ENCODE measurements around the gene SSNA1. TPM values are rescaled to one million over a fixed set of nuclear protein-coding genes. Genes with fewer than 3 reads are reported as not detected.

SSNA1 gene
- total and polyA plus RNA-seq, 7 donors, result 39.6 to 122 (median 93.2) TPM

DNA sequence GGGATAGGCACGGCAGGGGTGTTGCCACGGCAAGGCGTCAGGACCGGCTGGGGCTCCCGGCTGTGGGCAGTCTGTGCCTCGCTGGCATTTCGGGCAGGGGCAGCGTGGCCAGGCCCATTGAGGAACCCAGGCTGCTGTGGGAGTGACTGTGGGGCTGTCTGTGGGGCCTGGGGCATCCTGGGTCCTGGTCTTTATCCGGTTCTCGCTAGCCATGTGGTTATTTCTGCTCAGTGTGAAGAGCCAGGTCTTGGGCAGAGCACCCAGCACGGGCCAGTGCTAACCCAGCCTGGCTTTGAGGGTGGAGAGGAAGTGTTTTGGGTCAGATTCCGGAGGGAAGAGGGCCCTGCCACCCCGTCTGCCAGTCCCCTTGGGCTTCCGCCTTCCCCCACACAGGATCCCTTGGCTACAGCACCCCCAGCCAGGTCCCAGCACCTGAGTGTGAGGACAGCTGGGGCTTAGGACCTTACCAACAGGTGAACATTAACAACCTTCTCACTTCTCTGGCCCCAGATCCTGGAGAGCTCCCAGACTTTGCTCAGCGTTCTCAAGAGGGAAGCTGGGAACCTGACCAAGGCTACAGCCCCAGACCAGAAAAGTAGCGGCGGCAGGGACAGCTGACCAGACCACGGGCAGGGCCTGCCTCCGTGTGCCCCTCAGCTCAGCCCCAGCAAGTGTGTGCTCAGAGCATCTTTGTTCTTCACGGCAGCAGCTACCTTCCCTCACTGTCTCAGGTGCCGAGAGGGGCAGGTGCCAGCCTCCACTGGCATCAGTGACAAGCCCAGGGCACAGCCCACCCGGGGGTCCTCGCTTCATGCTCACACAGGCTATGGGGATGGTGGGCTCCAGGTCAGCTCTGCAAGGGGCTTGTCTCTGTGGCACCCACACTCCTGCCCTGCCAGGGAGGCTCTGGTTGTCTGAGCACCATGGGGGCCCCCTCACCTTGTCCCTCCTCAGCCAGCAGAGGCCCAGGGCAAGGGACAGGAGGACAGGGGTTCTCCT is 1.1 kb downstream of the SSNA1 start:
- WGBS, 2 donors, result 16 to 37% methylated on average over 23 of the region's 23 CpGs
- intact Hi-C loops (cut with DNase I), result loop anchor here (2.0 to 5.0 kb wide), 4 partner anchors 15 to 62 kb away; partner anchors contain the start of genes NDOR1, RNF208 and TMEM203
- Histone ChIP-seq H3K27me3 (no peaks in the 10 kb centered on the region), H3K36me3 (peaks cover 2 to 41% (median 24%) of the 10 kb centered on the region in 4 donors), H3K4me1 (peaks cover 0 to 47% (median 45%) of the 10 kb centered on the region in 4 donors), H3K4me3 (peak overlapping the region; percentile 62 to 96 (median 72)), H3K9me3 (no peaks in the 10 kb centered on the region), H3K27ac (peak overlapping the region; percentile 95 to 99 (median 97))
- TF ChIP-seq POLR2AphosphoS5 (IDR thresholded peaks at IDR 0.05) (no peak), EP300 (IDR thresholded peaks at IDR 0.05) (no peak), POLR2A (IDR thresholded peaks at IDR 0.05) (no peak)
- TF ChIP-seq, protein P1, sequence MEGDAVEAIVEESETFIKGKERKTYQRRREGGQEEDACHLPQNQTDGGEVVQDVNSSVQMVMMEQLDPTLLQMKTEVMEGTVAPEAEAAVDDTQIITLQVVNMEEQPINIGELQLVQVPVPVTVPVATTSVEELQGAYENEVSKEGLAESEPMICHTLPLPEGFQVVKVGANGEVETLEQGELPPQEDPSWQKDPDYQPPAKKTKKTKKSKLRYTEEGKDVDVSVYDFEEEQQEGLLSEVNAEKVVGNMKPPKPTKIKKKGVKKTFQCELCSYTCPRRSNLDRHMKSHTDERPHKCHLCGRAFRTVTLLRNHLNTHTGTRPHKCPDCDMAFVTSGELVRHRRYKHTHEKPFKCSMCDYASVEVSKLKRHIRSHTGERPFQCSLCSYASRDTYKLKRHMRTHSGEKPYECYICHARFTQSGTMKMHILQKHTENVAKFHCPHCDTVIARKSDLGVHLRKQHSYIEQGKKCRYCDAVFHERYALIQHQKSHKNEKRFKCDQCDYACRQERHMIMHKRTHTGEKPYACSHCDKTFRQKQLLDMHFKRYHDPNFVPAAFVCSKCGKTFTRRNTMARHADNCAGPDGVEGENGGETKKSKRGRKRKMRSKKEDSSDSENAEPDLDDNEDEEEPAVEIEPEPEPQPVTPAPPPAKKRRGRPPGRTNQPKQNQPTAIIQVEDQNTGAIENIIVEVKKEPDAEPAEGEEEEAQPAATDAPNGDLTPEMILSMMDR (IDR thresholded peaks at IDR 0.05), result no peak
- no peak for DNase-seq

DNA sequence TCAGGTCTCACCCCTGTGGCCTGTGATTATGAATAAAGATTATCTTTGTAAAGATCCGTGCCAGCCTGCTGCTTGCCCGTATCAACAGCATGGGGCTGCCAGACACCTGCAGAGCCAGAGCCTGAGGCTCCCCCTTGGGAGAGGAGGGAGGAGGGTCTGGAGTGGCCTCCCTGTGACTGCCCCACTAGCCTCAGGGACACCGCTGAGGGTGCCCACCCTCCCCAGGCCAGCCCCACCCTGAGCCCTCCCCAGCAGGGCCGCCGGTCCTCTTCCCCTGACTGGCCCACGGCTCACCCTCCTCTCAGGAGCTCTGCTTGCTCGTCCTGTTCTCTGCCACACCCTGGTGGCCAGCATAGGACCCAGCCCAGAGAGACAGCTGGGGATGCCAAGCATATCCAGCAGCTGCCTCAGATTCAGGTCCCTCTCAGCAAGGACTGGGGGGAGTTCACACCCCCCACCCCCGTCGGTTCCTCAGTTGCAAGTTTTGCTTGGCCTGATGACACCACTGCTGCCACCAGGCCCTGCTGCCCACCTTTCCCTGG is 1.9 kb downstream of the SSNA1 start:
- H3K4me1 ChIP-seq, result peaks cover 0 to 47% (median 45%) of the 10 kb centered on the region in 4 donors
- 28 to 70% methylated on average over 9 of the region's 9 CpGs for WGBS, 2 donors
- no peak for DNase-seq
- peak overlapping the region in 3 of 4 donors; percentile 95 to 99 (median 98) for H3K27ac ChIP-seq
- no peaks in the 10 kb centered on the region for H3K9me3 ChIP-seq
- H3K27me3 ChIP-seq, result no peaks in the 10 kb centered on the region
- H3K36me3 ChIP-seq, result peaks cover 0 to 33% (median 17%) of the 10 kb centered on the region in 4 donors
- no peak overlapping the region for H3K4me3 ChIP-seq
- TF ChIP-seq POLR2A (IDR thresholded peaks at IDR 0.05) (no peak), EP300 (IDR thresholded peaks at IDR 0.05) (no peak), POLR2AphosphoS5 (IDR thresholded peaks at IDR 0.05) (no peak)
- TF ChIP-seq, protein P1 (IDR thresholded peaks at IDR 0.05), result no peak
- intact Hi-C loops (cut with DNase I), result no loop called here

- no peaks in the 10 kb centered on the region for H3K27me3 ChIP-seq
- no peak overlapping the region for H3K4me3 ChIP-seq
- 73 to 83% methylated on average over 3 of the region's 3 CpGs for WGBS, 2 donors
- no peak for DNase-seq
- H3K9me3 ChIP-seq, result no peaks in the 10 kb centered on the region
- H3K27ac ChIP-seq, result no peak overlapping the region
- H3K36me3 ChIP-seq, result peaks cover 0 to 25% (median 12%) of the 10 kb centered on the region in 4 donors
- H3K4me1 ChIP-seq, result peaks cover 0 to 44% (median 37%) of the 10 kb centered on the region in 4 donors
- TF ChIP-seq, protein P1 (IDR thresholded peaks at IDR 0.05), result no peak
- TF ChIP-seq POLR2A (IDR thresholded peaks at IDR 0.05), result no peak
- TF ChIP-seq POLR2AphosphoS5 (IDR thresholded peaks at IDR 0.05), result no peak
- no peak for TF ChIP-seq EP300 (IDR thresholded peaks at IDR 0.05)
- intact Hi-C loops (cut with DNase I), result no loop called here
Measured at GRCh38 chr9:137191245-137191644, 2.8 kb downstream of the SSNA1 start.

DNA sequence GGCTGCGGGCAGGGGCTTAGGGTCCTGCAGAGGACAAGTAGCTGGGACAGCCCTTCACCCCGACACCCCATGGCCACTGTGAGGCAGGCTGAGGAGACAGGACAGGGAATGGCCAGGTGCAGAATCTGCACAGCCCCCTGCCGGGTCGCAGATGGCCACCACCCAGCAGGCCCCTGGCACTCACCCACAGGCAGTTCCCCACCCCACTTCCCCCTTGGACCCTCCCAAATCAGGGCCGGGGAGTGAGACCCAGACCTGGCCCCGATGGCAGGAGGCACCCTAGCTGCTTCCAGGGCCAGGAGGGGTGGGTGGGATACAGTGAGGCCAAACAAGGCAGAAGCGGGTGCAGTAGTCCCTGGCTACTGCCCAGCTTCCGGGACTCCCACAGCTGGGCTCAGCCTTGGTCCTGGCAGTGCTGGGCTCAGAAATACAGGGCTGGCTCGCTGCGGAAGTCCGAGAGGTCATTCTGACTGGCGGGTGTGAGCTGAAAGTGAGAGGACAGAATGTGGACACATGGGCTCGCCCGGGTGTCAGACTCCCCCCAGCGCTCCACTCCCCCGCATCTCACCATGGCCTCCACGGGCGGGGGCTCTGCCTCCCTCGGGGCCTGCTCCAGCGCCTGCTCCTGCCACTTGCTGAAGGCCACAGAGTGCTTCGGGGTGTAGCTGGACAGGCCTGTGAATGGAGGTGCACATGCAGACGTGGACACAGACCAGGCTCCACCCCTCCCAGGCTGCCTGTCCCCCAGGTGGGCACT is 3.4 kb downstream of the SSNA1 start:
- intact Hi-C loops (cut with DNase I), result no loop called here
- H3K27me3 ChIP-seq, result no peaks in the 10 kb centered on the region
- peaks cover 0 to 37% (median 31%) of the 10 kb centered on the region in 4 donors for H3K4me1 ChIP-seq
- WGBS, 2 donors, result 87 to 90% methylated on average over 22 of the region's 22 CpGs
- no peak overlapping the region for H3K4me3 ChIP-seq
- H3K27ac ChIP-seq, result no peak overlapping the region
- no peak for DNase-seq
- TF ChIP-seq POLR2A (IDR thresholded peaks at IDR 0.05), result no peak
- no peak for TF ChIP-seq POLR2AphosphoS5 (IDR thresholded peaks at IDR 0.05)
- peaks cover 0 to 25% (median 12%) of the 10 kb centered on the region in 4 donors for H3K36me3 ChIP-seq
- no peaks in the 10 kb centered on the region for H3K9me3 ChIP-seq
